ENCODE measurements around the gene PF4V1. TPM values are rescaled to one million over a fixed set of nuclear protein-coding genes. Genes with fewer than 3 reads are reported as not detected.

PF4V1 gene
- total and polyA plus RNA-seq, 9 of the 15 experiments (the other 6 are each of a cell fraction or from before 2014, with no cell fraction given), result not detected

DNA sequence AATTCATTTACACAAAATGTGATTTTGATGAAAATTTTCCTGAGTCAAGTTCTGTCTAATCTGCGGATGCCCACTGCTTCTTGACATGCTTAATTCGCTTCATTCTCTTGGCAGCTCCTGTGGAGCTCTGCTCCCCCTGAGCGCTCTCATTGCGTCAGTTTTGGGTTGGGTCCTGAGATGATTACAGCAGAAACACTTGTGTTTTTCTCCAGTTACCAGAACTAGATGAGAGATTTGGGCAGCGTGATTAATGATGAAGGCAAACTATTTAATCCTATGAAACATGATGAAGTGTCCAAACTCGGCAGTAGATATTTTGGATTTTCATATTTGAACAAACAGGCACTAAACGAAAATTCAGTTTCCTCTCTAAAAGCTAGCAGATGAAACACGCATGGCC, 11.9 kb downstream of the PF4V1 start:
- Histone ChIP-seq H3K9me1 (ENCODE audit: control insufficient read depth, insufficient read depth, low read length) (no peaks in the 10 kb centered on the region), H3K27me3 (ENCODE audit: control insufficient read depth in 2 of 2, insufficient read depth in 2 of 2, low read length in 2 of 2) (no peaks in the 10 kb centered on the region), H3K27ac (ENCODE audit: extremely low read depth, low read depth, low read length) (no peak overlapping the region), H3K4me2 (ENCODE audit: insufficient read depth, low read length) (no peak overlapping the region), H3K9me3 (replicated peaks; ENCODE audit: control insufficient read depth, insufficient read depth, low read depth, low read length) (no peaks in the 10 kb centered on the region), H3K79me2 (ENCODE audit: control insufficient read depth, insufficient read depth, low read length) (no peaks in the 10 kb centered on the region), H3K36me3 (ENCODE audit: control insufficient read depth, insufficient read depth, low read length) (no peaks in the 10 kb centered on the region), H2AFZ (ENCODE audit: low read depth, low read length) (no peak overlapping the region), H3K4me3 (no peak overlapping the region), H3K4me1 (replicated peaks in 1 of 2; ENCODE audit: control insufficient read depth in 2 of 2, insufficient read depth in 2 of 2, low read length in 2 of 2) (peaks cover 9 to 11% of the 10 kb centered on the region in 2 experiments; a peak in 4 of 5 replicates), H4K20me1 (replicated peaks; ENCODE audit: control insufficient read depth, insufficient read depth, low read length) (no peaks in the 10 kb centered on the region), H3K9ac (ENCODE audit: insufficient read depth in 1 of 2, low read depth in 2 of 2, low read length in 2 of 2) (no peak overlapping the region)
- DNase-seq (ENCODE audit: extremely low read depth in 1 of 4, low spot score in 3 of 4), result no peak
- intact Hi-C loops (cut with micrococcal nuclease), result loop anchor here (1.0 to 5.0 kb wide), 3 partner anchors 136 to 232 kb away; partner anchors contain the start of gene CXCL2
- 39% methylated on average over 8 of the region's 8 CpGs for WGBS (ENCODE audit: insufficient coverage, low coverage, missing lambda C conversion rate)
- CTCF ChIA-PET (ENCODE audit: low intra/inter-chr PET ratio), result interaction anchor here (0.8 kb wide), 1 partner anchor 269 kb away, joined by 3 read pairs; no protein-coding TSS in a partner anchor
- no peak for TF ChIP-seq ZEB2 (IDR thresholded peaks at IDR 0.05)
- TF ChIP-seq TARDBP (IDR thresholded peaks at IDR 0.05), result no peak
- no peak for TF ChIP-seq HDGF (IDR thresholded peaks at IDR 0.05)
- TF ChIP-seq NCOA6 (IDR thresholded peaks at IDR 0.05), result no peak
- TF ChIP-seq ASH1L (IDR thresholded peaks at IDR 0.05; ENCODE audit: borderline replicate concordance, low read depth, partially characterized antibody), result no peak
- TF ChIP-seq FOXM1 (IDR thresholded peaks at IDR 0.05; ENCODE audit: low read depth), result no peak
- no peak for TF ChIP-seq FOXM1 (CRISPR knock-in tag; IDR thresholded peaks at IDR 0.05; ENCODE audit: low read depth)
- TF ChIP-seq, protein P1, sequence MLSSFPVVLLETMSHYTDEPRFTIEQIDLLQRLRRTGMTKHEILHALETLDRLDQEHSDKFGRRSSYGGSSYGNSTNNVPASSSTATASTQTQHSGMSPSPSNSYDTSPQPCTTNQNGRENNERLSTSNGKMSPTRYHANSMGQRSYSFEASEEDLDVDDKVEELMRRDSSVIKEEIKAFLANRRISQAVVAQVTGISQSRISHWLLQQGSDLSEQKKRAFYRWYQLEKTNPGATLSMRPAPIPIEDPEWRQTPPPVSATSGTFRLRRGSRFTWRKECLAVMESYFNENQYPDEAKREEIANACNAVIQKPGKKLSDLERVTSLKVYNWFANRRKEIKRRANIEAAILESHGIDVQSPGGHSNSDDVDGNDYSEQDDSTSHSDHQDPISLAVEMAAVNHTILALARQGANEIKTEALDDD (IDR thresholded peaks at IDR 0.05), result no peak
- TF ChIP-seq, protein P2, sequence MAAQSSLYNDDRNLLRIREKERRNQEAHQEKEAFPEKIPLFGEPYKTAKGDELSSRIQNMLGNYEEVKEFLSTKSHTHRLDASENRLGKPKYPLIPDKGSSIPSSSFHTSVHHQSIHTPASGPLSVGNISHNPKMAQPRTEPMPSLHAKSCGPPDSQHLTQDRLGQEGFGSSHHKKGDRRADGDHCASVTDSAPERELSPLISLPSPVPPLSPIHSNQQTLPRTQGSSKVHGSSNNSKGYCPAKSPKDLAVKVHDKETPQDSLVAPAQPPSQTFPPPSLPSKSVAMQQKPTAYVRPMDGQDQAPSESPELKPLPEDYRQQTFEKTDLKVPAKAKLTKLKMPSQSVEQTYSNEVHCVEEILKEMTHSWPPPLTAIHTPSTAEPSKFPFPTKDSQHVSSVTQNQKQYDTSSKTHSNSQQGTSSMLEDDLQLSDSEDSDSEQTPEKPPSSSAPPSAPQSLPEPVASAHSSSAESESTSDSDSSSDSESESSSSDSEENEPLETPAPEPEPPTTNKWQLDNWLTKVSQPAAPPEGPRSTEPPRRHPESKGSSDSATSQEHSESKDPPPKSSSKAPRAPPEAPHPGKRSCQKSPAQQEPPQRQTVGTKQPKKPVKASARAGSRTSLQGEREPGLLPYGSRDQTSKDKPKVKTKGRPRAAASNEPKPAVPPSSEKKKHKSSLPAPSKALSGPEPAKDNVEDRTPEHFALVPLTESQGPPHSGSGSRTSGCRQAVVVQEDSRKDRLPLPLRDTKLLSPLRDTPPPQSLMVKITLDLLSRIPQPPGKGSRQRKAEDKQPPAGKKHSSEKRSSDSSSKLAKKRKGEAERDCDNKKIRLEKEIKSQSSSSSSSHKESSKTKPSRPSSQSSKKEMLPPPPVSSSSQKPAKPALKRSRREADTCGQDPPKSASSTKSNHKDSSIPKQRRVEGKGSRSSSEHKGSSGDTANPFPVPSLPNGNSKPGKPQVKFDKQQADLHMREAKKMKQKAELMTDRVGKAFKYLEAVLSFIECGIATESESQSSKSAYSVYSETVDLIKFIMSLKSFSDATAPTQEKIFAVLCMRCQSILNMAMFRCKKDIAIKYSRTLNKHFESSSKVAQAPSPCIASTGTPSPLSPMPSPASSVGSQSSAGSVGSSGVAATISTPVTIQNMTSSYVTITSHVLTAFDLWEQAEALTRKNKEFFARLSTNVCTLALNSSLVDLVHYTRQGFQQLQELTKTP (IDR thresholded peaks at IDR 0.05; ENCODE audit: low read depth in 1 of 2, partially characterized antibody in 2 of 2), result no peak
- no peak for TF ChIP-seq SMARCA5 (IDR thresholded peaks at IDR 0.05)
- TF ChIP-seq MEIS2 (IDR thresholded peaks at IDR 0.05; ENCODE audit: partially characterized antibody), result no peak
- no peak for TF ChIP-seq ZNF121 (CRISPR knock-in tag; conservative IDR thresholded peaks at IDR 0.05)
- TF ChIP-seq, protein P3, sequence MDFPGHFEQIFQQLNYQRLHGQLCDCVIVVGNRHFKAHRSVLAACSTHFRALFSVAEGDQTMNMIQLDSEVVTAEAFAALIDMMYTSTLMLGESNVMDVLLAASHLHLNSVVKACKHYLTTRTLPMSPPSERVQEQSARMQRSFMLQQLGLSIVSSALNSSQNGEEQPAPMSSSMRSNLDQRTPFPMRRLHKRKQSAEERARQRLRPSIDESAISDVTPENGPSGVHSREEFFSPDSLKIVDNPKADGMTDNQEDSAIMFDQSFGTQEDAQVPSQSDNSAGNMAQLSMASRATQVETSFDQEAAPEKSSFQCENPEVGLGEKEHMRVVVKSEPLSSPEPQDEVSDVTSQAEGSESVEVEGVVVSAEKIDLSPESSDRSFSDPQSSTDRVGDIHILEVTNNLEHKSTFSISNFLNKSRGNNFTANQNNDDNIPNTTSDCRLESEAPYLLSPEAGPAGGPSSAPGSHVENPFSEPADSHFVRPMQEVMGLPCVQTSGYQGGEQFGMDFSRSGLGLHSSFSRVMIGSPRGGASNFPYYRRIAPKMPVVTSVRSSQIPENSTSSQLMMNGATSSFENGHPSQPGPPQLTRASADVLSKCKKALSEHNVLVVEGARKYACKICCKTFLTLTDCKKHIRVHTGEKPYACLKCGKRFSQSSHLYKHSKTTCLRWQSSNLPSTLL (IDR thresholded peaks at IDR 0.05), result no peak
- no peak for TF ChIP-seq RAD21 (CRISPR knock-in tag; conservative IDR thresholded peaks at IDR 0.05 in 1 of 2, IDR thresholded peaks at IDR 0.05 in 1 of 2)
- TF ChIP-seq FOXP1 (CRISPR knock-in tag; IDR thresholded peaks at IDR 0.05), result no peak
- TF ChIP-seq RBM22 (IDR thresholded peaks at IDR 0.05; ENCODE audit: low read depth, low read length, poor library complexity, severe bottlenecking), result no peak
- POLR2A ChIA-PET, result no interaction called here
- no peak for ATAC-seq
- FAIRE-seq, result no peak
- no TSS peak for BruUV-seq (replicated peaks)
- in situ Hi-C loops (cut with MboI), result no loop called here
